22Rv1 (cell line): ENCODE measurements around the gene SCAPER.

ENCODE experiments used
- ZFX ChIP-seq: fragments of 450-650 bp; IDR thresholded peaks from 2 replicates; pipeline ENCODE4 v1.6.1; 2017; ENCODE audit warnings: antibody characterized with exemption, borderline replicate concordance
- TF ChIP-seq, protein P1 (sequence below): fragments of 450-650 bp; IDR thresholded peaks from 2 replicates; pipeline ENCODE4 v1.5.1; 2017; ENCODE audit warnings: mild to moderate bottlenecking

DNA sequence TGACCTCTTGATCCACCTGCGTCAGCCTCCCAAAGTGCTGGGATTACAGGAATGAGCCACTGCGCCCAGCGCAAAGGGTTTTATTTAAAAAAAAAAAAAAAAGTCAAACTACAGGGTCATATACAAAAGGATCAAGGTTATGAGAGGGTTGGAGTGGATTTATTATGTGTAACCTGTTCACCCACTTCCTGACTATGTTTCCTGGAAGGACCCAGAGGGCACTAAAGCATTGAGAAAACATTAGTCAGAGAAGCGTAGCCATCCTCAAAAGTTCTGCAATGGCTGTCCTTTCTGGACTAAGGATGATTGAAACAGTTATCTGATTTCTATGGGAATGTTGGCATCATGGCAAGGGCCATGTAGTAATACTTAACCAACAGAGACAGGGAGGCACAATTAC lies 7.3 kb upstream of the SCAPER start:
- TF ChIP-seq, protein P1, sequence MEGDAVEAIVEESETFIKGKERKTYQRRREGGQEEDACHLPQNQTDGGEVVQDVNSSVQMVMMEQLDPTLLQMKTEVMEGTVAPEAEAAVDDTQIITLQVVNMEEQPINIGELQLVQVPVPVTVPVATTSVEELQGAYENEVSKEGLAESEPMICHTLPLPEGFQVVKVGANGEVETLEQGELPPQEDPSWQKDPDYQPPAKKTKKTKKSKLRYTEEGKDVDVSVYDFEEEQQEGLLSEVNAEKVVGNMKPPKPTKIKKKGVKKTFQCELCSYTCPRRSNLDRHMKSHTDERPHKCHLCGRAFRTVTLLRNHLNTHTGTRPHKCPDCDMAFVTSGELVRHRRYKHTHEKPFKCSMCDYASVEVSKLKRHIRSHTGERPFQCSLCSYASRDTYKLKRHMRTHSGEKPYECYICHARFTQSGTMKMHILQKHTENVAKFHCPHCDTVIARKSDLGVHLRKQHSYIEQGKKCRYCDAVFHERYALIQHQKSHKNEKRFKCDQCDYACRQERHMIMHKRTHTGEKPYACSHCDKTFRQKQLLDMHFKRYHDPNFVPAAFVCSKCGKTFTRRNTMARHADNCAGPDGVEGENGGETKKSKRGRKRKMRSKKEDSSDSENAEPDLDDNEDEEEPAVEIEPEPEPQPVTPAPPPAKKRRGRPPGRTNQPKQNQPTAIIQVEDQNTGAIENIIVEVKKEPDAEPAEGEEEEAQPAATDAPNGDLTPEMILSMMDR: no peak
- TF ChIP-seq ZFX: no peak
